MCF 10A (cell line): Measurements from ENCODE around the gene LDAH. TPM values are rescaled to one million over a fixed set of nuclear protein-coding genes. Genes with fewer than 3 reads are reported as not detected.

Experiments used
- BruUV-seq: library from RNA; stranded (reverse); fragments of 400-500 nt; replicated peaks from 2 replicates; lab custom pipeline; 2021; lab: Mats Ljungman, UMichigan
- CTCF ChIA-PET: fragments of 300-600 bp; sonication (Branson Sonifier 250); formaldehyde crosslinking; extraction: SDS; loops from one replicate; lab custom pipeline; 2021; ENCODE audit warnings: antibody characterized with exemption, inconsistent platforms; lab: Yijun Ruan, JAX
- POLR2A ChIA-PET: fragments of 300-600, 350-650 bp; sonication (Branson Sonifier 250); formaldehyde crosslinking; extraction: SDS; loops from one replicate; lab custom pipeline; 2020; ENCODE audit warnings: antibody characterized with exemption, inconsistent platforms; lab: Yijun Ruan, JAX
- DNase-seq: peaks from one replicate; pipeline ENCODE4 v3.0.0-alpha.2; 2018; ENCODE audit not compliant: unreplicated experiment
- H3K27ac Mint-ChIP-seq: one replicate; pipeline ENCODE4 v1.8.0; 2022; ENCODE audit warnings: mild to moderate bottlenecking, low read depth, mixed read lengths; ENCODE audit not compliant: unreplicated experiment
- H3K27me3 Mint-ChIP-seq: one replicate; pipeline ENCODE4 v1.8.0; 2022; ENCODE audit warnings: mixed read lengths; ENCODE audit not compliant: insufficient read depth, unreplicated experiment
- H3K36me3 Mint-ChIP-seq: one replicate; pipeline ENCODE4 v1.8.0; 2022; ENCODE audit warnings: mild to moderate bottlenecking, moderate library complexity, mixed read lengths; ENCODE audit not compliant: insufficient read depth, unreplicated experiment
- H3K4me1 Mint-ChIP-seq: one replicate; pipeline ENCODE4 v1.8.0; 2022; ENCODE audit warnings: mixed read lengths; ENCODE audit not compliant: insufficient read depth, unreplicated experiment
- H3K4me3 Mint-ChIP-seq: one replicate; pipeline ENCODE4 v1.8.0; 2022; ENCODE audit warnings: mild to moderate bottlenecking, moderate library complexity, mixed read lengths; ENCODE audit not compliant: unreplicated experiment
- H3K9me3 Mint-ChIP-seq: one replicate; pipeline ENCODE4 v1.8.0; 2022; ENCODE audit warnings: mixed read lengths; ENCODE audit not compliant: unreplicated experiment
- intact Hi-C: fragments of 100-400 bp; cut with micrococcal nuclease; formaldehyde crosslinking; loops from 2 replicates; pipeline ENCODE4 v1.14.1; 2022
- total RNA-seq: library from RNA; stranded (reverse); gene quantifications from 2 replicates; pipeline ENCODE4 v1.2.3, GENCODE V29; 2022
- TF ChIP-seq, protein P1 (sequence below): fragments of 200-600 bp; IDR thresholded peaks from one replicate; pipeline ENCODE4 v1.8.0; 2022; ENCODE audit warnings: antibody characterized with exemption, mild to moderate bottlenecking; ENCODE audit not compliant: unreplicated experiment

LDAH gene
- total RNA-seq, 1 experiment from 2014 or later = 17.0 TPM

GRCh38 chr2:20707601-20708000, 115.3 kb downstream of the LDAH start:
- Mint-ChIP-seq H3K27ac (no peak overlapping the region), H3K4me3 (no peak overlapping the region), H3K27me3 (no peaks in the 10 kb centered on the region), H3K36me3 (no peaks in the 10 kb centered on the region), H3K4me1 (no peaks in the 10 kb centered on the region), H3K9me3 (peaks cover 4% of the 10 kb centered on the region)
- no peak for DNase-seq
- intact Hi-C loops = no loop called here
- TF ChIP-seq, protein P1, sequence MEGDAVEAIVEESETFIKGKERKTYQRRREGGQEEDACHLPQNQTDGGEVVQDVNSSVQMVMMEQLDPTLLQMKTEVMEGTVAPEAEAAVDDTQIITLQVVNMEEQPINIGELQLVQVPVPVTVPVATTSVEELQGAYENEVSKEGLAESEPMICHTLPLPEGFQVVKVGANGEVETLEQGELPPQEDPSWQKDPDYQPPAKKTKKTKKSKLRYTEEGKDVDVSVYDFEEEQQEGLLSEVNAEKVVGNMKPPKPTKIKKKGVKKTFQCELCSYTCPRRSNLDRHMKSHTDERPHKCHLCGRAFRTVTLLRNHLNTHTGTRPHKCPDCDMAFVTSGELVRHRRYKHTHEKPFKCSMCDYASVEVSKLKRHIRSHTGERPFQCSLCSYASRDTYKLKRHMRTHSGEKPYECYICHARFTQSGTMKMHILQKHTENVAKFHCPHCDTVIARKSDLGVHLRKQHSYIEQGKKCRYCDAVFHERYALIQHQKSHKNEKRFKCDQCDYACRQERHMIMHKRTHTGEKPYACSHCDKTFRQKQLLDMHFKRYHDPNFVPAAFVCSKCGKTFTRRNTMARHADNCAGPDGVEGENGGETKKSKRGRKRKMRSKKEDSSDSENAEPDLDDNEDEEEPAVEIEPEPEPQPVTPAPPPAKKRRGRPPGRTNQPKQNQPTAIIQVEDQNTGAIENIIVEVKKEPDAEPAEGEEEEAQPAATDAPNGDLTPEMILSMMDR = no peak
- CTCF ChIA-PET = interaction anchor here (0.6 to 1.7 kb wide), 5 partner anchors 23 to 350 kb away, joined by 3 to 7 read pairs (median 3); no protein-coding TSS in a partner anchor
- BruUV-seq = no TSS peak
- POLR2A ChIA-PET = no interaction called here

- Mint-ChIP-seq H3K4me3 (no peak overlapping the region), H3K9me3 (no peaks in the 10 kb centered on the region), H3K27me3 (no peaks in the 10 kb centered on the region), H3K27ac (no peak overlapping the region), H3K4me1 (no peaks in the 10 kb centered on the region), H3K36me3 (no peaks in the 10 kb centered on the region)
- ChIA-PET CTCF (interaction anchor here (1.0 to 1.7 kb wide), 3 partner anchors 24 to 75 kb away, joined by 3 to 7 read pairs (median 4); no protein-coding TSS in a partner anchor), POLR2A (no interaction called here)
- intact Hi-C loops = no loop called here
- TF ChIP-seq, protein P1 = no peak
- DNase-seq = no peak
- no TSS peak for BruUV-seq
Observed at GRCh38 chr2:20706786-20707185, 116.1 kb downstream of the LDAH start.

DNA sequence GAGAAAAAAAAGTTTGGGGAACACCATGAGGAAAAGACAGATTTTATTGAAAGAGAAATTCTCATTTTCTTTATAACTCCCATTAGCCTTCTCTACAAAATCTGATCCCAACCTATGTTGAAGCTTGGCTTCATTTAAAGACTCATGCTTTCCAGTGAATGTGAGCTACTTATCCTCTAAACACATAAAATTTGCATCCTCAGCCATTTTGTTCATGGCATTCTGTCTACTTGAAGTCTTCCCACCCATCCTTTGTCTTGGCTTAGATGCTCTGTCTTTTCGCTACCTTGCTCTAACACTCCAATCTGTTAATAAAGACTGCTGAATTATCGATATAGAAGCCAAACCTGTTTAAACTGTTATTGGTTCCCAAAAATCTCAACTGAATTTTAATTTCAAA, 116.7 kb downstream of the LDAH start:
- DNase-seq = no peak
- BruUV-seq = no TSS peak
- intact Hi-C loops = no loop called here
- H3K27me3 Mint-ChIP-seq = no peaks in the 10 kb centered on the region
- ChIA-PET CTCF (interaction anchor here (1.0 to 1.7 kb wide), 3 partner anchors 44 to 76 kb away, joined by 4 to 7 read pairs (median 6); no protein-coding TSS in a partner anchor), POLR2A (no interaction called here)
- no peak overlapping the region for H3K27ac Mint-ChIP-seq
- no peaks in the 10 kb centered on the region for H3K9me3 Mint-ChIP-seq
- TF ChIP-seq, protein P1 = no peak
- no peaks in the 10 kb centered on the region for H3K4me1 Mint-ChIP-seq
- H3K4me3 Mint-ChIP-seq = no peak overlapping the region
- no peaks in the 10 kb centered on the region for H3K36me3 Mint-ChIP-seq

GRCh38 chr2:20704886-20705285, 118.0 kb downstream of the LDAH start:
- Mint-ChIP-seq H3K27ac (no peak overlapping the region), H3K9me3 (no peaks in the 10 kb centered on the region), H3K27me3 (no peaks in the 10 kb centered on the region), H3K4me3 (no peak overlapping the region), H3K4me1 (no peaks in the 10 kb centered on the region), H3K36me3 (no peaks in the 10 kb centered on the region)
- TF ChIP-seq, protein P1 = no peak
- DNase-seq = no peak
- CTCF ChIA-PET = interaction anchor here (0.6 to 1.0 kb wide), 2 partner anchors 12 to 44 kb away, joined by 3 to 6 read pairs; no protein-coding TSS in a partner anchor
- POLR2A ChIA-PET = no interaction called here
- intact Hi-C loops = no loop called here
- no TSS peak for BruUV-seq
